Measurements from ENCODE around the gene HES2. TPM values are rescaled to one million over a fixed set of nuclear protein-coding genes. Genes with fewer than 3 reads are reported as not detected.

HES2 gene
- total and polyA plus RNA-seq, 2 of the 4 experiments (the other 2 are of a cell fraction), result not detected

DNA sequence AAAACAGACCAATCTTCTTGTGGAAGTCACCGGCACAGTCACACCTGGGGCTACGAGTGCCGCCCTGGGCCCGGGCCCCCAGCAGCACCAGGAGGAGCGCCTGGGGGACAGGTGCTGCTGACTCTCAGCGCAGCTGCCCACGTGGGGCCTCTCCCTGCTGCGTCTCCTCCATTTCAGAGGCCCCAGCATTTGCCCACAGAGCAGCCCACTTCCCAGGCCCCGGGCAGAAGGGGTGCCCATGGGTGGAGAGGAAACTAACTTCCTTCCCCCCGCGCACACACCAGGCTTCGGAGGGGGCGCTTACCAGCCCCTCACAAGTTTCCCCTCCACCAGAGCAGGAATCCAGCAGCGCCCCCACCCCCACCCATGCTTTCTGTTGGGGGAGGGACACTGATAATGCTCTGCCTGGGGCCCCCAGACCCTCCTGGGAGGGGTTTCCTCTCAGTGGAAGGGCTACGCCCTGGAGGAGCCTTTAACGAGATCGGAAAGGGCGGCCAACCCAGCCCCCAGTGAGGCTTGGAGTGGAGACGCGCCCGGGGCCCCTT lies 45.8 kb upstream of the HES2 start:
- CTCF ChIA-PET, result no interaction called here
- no peak overlapping the region for H4K5ac ChIP-seq (ENCODE audit: low read depth, low read length)
- no peak overlapping the region for H4K91ac ChIP-seq (ENCODE audit: insufficient read depth, low read depth, low read length)
- no peaks in the 10 kb centered on the region for H3K9me1 ChIP-seq (ENCODE audit: insufficient read depth, low read length)
- in situ Hi-C loops (cut with MboI; ENCODE audit: low sequenced_read_pairs) (no loop called here), dilution Hi-C loops (cut with HindIII; ENCODE audit: low sequenced_read_pairs, unreplicated experiment) (no loop called here), intact Hi-C loops (cut with micrococcal nuclease) (no loop called here)
- H2AK9ac ChIP-seq (replicated peaks; ENCODE audit: low read depth, low read length, poor library complexity), result no peak overlapping the region
- no TSS peak for BruUV-seq (replicated peaks)
- H3K4me3 ChIP-seq (ENCODE audit: insufficient read depth, low read depth, low read length), result no peak overlapping the region
- H2BK120ac ChIP-seq (ENCODE audit: low read depth, low read length), result no peak overlapping the region
- H2AFZ ChIP-seq (replicated peaks; ENCODE audit: low read length, poor library complexity), result no peak overlapping the region
- H3K9me3 ChIP-seq (ENCODE audit: control insufficient read depth, insufficient read depth, low read length), result no peaks in the 10 kb centered on the region
- no peak overlapping the region for H3K4ac ChIP-seq (ENCODE audit: low read depth, low read length)
- H3K9ac ChIP-seq (ENCODE audit: low read depth, low read length), result no peak overlapping the region
- H2BK15ac ChIP-seq (ENCODE audit: low read depth, low read length), result no peak overlapping the region
- H3K4me2 ChIP-seq (ENCODE audit: low read depth, low read length), result no peak overlapping the region
- no peak overlapping the region for H3K14ac ChIP-seq (replicated peaks; ENCODE audit: low read depth, low read length)
- POLR2A ChIA-PET (ENCODE audit: unreplicated experiment), result no interaction called here
- no peak for ATAC-seq (ENCODE audit: low read depth)
- H3K27ac ChIP-seq (ENCODE audit: insufficient read depth, low read length), result no peak overlapping the region
- 77% methylated on average over 12 of the region's 21 CpGs; no CpG with 5 or more reads in 1 of the 2 experiments for WGBS, 2 experiments (ENCODE audit: extremely low coverage in 2 of 2, insufficient read length in 1 of 2)
- H3K4me1 ChIP-seq (ENCODE audit: control insufficient read depth, insufficient read depth, low read length), result no peaks in the 10 kb centered on the region
- no peaks in the 10 kb centered on the region for H3K79me1 ChIP-seq (ENCODE audit: low read depth in 1 of 2, low read length in 2 of 2)
- no peak for DNase-seq
- TF ChIP-seq, protein P1, sequence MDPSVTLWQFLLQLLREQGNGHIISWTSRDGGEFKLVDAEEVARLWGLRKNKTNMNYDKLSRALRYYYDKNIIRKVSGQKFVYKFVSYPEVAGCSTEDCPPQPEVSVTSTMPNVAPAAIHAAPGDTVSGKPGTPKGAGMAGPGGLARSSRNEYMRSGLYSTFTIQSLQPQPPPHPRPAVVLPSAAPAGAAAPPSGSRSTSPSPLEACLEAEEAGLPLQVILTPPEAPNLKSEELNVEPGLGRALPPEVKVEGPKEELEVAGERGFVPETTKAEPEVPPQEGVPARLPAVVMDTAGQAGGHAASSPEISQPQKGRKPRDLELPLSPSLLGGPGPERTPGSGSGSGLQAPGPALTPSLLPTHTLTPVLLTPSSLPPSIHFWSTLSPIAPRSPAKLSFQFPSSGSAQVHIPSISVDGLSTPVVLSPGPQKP (IDR thresholded peaks at IDR 0.05; ENCODE audit: borderline replicate concordance, low read depth, low read length), result no peak
- TF ChIP-seq MAZ (IDR thresholded peaks at IDR 0.05; ENCODE audit: borderline replicate concordance, low read depth, low read length), result no peak
- no peak for TF ChIP-seq RCOR1 (IDR thresholded peaks at IDR 0.05; ENCODE audit: insufficient replicate concordance, low read length)
- TF ChIP-seq BHLHE40 (IDR thresholded peaks at IDR 0.05; ENCODE audit: low read depth, low read length), result no peak
- no peak for TF ChIP-seq CEBPB (IDR thresholded peaks at IDR 0.05; ENCODE audit: low read depth, low read length)
- no peak for TF ChIP-seq MAFK (IDR thresholded peaks at IDR 0.05; ENCODE audit: low read depth, low read length)
- no peak for TF ChIP-seq SMC3 (IDR thresholded peaks at IDR 0.05; ENCODE audit: low read depth, low read length)
- TF ChIP-seq, protein P2, sequence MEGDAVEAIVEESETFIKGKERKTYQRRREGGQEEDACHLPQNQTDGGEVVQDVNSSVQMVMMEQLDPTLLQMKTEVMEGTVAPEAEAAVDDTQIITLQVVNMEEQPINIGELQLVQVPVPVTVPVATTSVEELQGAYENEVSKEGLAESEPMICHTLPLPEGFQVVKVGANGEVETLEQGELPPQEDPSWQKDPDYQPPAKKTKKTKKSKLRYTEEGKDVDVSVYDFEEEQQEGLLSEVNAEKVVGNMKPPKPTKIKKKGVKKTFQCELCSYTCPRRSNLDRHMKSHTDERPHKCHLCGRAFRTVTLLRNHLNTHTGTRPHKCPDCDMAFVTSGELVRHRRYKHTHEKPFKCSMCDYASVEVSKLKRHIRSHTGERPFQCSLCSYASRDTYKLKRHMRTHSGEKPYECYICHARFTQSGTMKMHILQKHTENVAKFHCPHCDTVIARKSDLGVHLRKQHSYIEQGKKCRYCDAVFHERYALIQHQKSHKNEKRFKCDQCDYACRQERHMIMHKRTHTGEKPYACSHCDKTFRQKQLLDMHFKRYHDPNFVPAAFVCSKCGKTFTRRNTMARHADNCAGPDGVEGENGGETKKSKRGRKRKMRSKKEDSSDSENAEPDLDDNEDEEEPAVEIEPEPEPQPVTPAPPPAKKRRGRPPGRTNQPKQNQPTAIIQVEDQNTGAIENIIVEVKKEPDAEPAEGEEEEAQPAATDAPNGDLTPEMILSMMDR (conservative IDR thresholded peaks at IDR 0.05; ENCODE audit: low read depth, low read length), result no peak
- no peak overlapping the region for H3K18ac ChIP-seq (ENCODE audit: low read depth, low read length)
- no peak overlapping the region for H2BK20ac ChIP-seq (ENCODE audit: low read depth, low read length)
- H2BK5ac ChIP-seq (ENCODE audit: low read depth, low read length, poor library complexity, severe bottlenecking), result no peak overlapping the region
- H4K20me1 ChIP-seq (ENCODE audit: insufficient read depth, low read length), result no peaks in the 10 kb centered on the region
- peaks cover 5% of the 10 kb centered on the region for H3K27me3 ChIP-seq (ENCODE audit: control insufficient read depth, insufficient read depth, low read length)
- no peak overlapping the region for H4K8ac ChIP-seq (ENCODE audit: low read depth in 2 of 2, low read length in 2 of 2)
- no peak overlapping the region for H2AK5ac ChIP-seq (ENCODE audit: low read depth, low read length)
- H3K56ac ChIP-seq (ENCODE audit: extremely low read depth, insufficient read depth, low read length), result no peak overlapping the region
- H3K36me3 ChIP-seq (ENCODE audit: control insufficient read depth, insufficient read depth, low read length), result peaks cover 42% of the 10 kb centered on the region
- H3K23ac ChIP-seq (ENCODE audit: low read depth, low read length), result no peak overlapping the region
